GM13977 (cell line): Measurements from ENCODE around the gene DMD.

Source experiments
- DNase-seq: peaks from one replicate; pipeline ENCODE4 v3.0.0; 2012; ENCODE audit warnings: low spot score
- CTCF ChIP-seq: IDR thresholded peaks from 2 replicates; pipeline ENCODE4 v1.5.1; 2012; ENCODE audit warnings: mild to moderate bottlenecking, control low read depth; ENCODE audit not compliant: insufficient read depth; ENCODE audit errors: extremely low read depth, missing control alignments
- in situ Hi-C: fragments of 300-500 bp; cut with MboI; formaldehyde crosslinking; loops from one replicate; pipeline ENCODE4 v1.12.0; 2022; ENCODE audit warnings: low sequenced_read_pairs, low pct_unique_long_range_greater_than_20kb, mixed read lengths, inconsistent platforms; ENCODE audit not compliant: unreplicated experiment

Gene DMD

GRCh38 chrX:31376408-31377022 lies 1834.8 kb downstream of the DMD start:
- in situ Hi-C loops: no loop called here
- DNase-seq: no peak
- no peak for TF ChIP-seq CTCF

- in situ Hi-C loops: no loop called here
- TF ChIP-seq CTCF: no peak
- no peak for DNase-seq
Observed at GRCh38 chrX:31374786-31375185, 1836.6 kb downstream of the DMD start.

- in situ Hi-C loops: no loop called here
- DNase-seq: no peak
Observed at GRCh38 chrX:31371956-31372355, 1839.4 kb downstream of the DMD start.

GRCh38 chrX:31367816-31368215 lies 1843.5 kb downstream of the DMD start:
- in situ Hi-C loops: no loop called here
- no peak for TF ChIP-seq CTCF
- DNase-seq: no peak

More at GRCh38 chrX:31371956-31372355, 1839.4 kb downstream of the DMD start:
- TF ChIP-seq CTCF: no peak

- in situ Hi-C loops: no loop called here
- no peak for DNase-seq
- TF ChIP-seq CTCF: no peak
Observed at GRCh38 chrX:31366041-31366440, 1845.3 kb downstream of the DMD start.

GRCh38 chrX:31356275-31357212 lies 1854.8 kb downstream of the DMD start:
- no peak for DNase-seq
- TF ChIP-seq CTCF: no peak
- in situ Hi-C loops: no loop called here
